Measurements from ENCODE around the gene MED9. TPM values are rescaled to one million over a fixed set of nuclear protein-coding genes. Genes with fewer than 3 reads are reported as not detected.

Gene MED9
- polyA plus RNA-seq, 1 donor from 2014 or later = 25.1 TPM

- H3K79me2 ChIP-seq (replicated peaks; ENCODE audit: insufficient read depth, low read length) = no peaks in the 10 kb centered on the region
- no peak overlapping the region for H3K9ac ChIP-seq (ENCODE audit: low read length)
- no peak overlapping the region for H2AFZ ChIP-seq (ENCODE audit: low read depth, low read length)
- H3K27me3 ChIP-seq (ENCODE audit: insufficient read depth, low read depth, low read length) = no peaks in the 10 kb centered on the region
- H3K4me3 ChIP-seq (ENCODE audit: low read length) = no peak overlapping the region
- no peaks in the 10 kb centered on the region for H3K36me3 ChIP-seq (ENCODE audit: insufficient read depth, low read length)
- H4K20me1 ChIP-seq (ENCODE audit: insufficient read depth) = no peaks in the 10 kb centered on the region
- no peaks in the 10 kb centered on the region for H3F3A ChIP-seq (ENCODE audit: insufficient read depth, low read length, poor library complexity, severe bottlenecking)
- no peaks in the 10 kb centered on the region for H3K9me3 ChIP-seq (ENCODE audit: low read length)
- no peak overlapping the region for H3K27ac ChIP-seq (ENCODE audit: low read length)
- no peaks in the 10 kb centered on the region for H3K9me2 ChIP-seq (ENCODE audit: insufficient read depth, low read length)
- TF ChIP-seq CTCF (IDR thresholded peaks at IDR 0.05; ENCODE audit: poor library complexity, severe bottlenecking) = no peak
- TF ChIP-seq RAD21 (conservative IDR thresholded peaks at IDR 0.05) = no peak
- no peak for TF ChIP-seq EZH2 (IDR thresholded peaks at IDR 0.05; ENCODE audit: borderline replicate concordance, insufficient read depth, low read length, poor library complexity, severe bottlenecking)
- TF ChIP-seq TAF1 (IDR thresholded peaks at IDR 0.05; ENCODE audit: low read depth) = no peak
- no peak for TF ChIP-seq REST (IDR thresholded peaks at IDR 0.05; ENCODE audit: borderline replicate concordance)
- no peak for TF ChIP-seq EP300 (conservative IDR thresholded peaks at IDR 0.05; ENCODE audit: poor library complexity, severe bottlenecking)
- TF ChIP-seq SMC3 (conservative IDR thresholded peaks at IDR 0.05; ENCODE audit: poor library complexity) = no peak
- TF ChIP-seq MXI1 (conservative IDR thresholded peaks at IDR 0.05; ENCODE audit: poor library complexity, severe bottlenecking) = no peak
- TF ChIP-seq POLR2AphosphoS5 (IDR thresholded peaks at IDR 0.05) = no peak
- H3K4me2 ChIP-seq (ENCODE audit: low read length) = no peak overlapping the region
Observed at GRCh38 chr17:17532991-17533390, 56.2 kb downstream of the MED9 start.

- TF ChIP-seq REST (IDR thresholded peaks at IDR 0.05; ENCODE audit: borderline replicate concordance) = no peak
- H3K36me3 ChIP-seq (ENCODE audit: insufficient read depth, low read length) = no peaks in the 10 kb centered on the region
- no peaks in the 10 kb centered on the region for H3K79me2 ChIP-seq (replicated peaks; ENCODE audit: insufficient read depth, low read length)
- no peak overlapping the region for H3K27ac ChIP-seq (ENCODE audit: low read length)
- H2AFZ ChIP-seq (ENCODE audit: low read depth, low read length) = no peak overlapping the region
- H3F3A ChIP-seq (ENCODE audit: insufficient read depth, low read length, poor library complexity, severe bottlenecking) = no peaks in the 10 kb centered on the region
- H4K20me1 ChIP-seq (ENCODE audit: insufficient read depth) = no peaks in the 10 kb centered on the region
- no peaks in the 10 kb centered on the region for H3K9me2 ChIP-seq (ENCODE audit: insufficient read depth, low read length)
- H3K9me3 ChIP-seq (ENCODE audit: low read length) = no peaks in the 10 kb centered on the region
- no peak overlapping the region for H3K9ac ChIP-seq (ENCODE audit: low read length)
- H3K4me2 ChIP-seq (ENCODE audit: low read length) = no peak overlapping the region
- H3K4me3 ChIP-seq (ENCODE audit: low read length) = no peak overlapping the region
- H3K27me3 ChIP-seq (ENCODE audit: insufficient read depth, low read depth, low read length) = no peaks in the 10 kb centered on the region
Observed at GRCh38 chr17:17533901-17534441, 57.2 kb downstream of the MED9 start.

All from neural cell (in vitro differentiated cells).